Measurements from ENCODE around the gene ICE1. TPM values are rescaled to one million over a fixed set of nuclear protein-coding genes. Genes with fewer than 3 reads are reported as not detected.
A peak's percentile ranks its signal among the peaks of the same experiment; 100 is the strongest.

ICE1 gene
- total RNA-seq, 1 donor from 2014 or later = 37.8 TPM

- Mint-ChIP-seq H3K36me3 (no peaks in the 10 kb centered on the region), H3K27me3 (no peaks in the 10 kb centered on the region), H3K4me3 (peak overlapping the region; percentile 9), H3K27ac (peak overlapping the region; percentile 23), H3K4me1 (ENCODE audit: unreplicated experiment) (peaks cover 7% of the 10 kb centered on the region), H3K9me3 (peaks cover 4% of the 10 kb centered on the region)
- TF ChIP-seq CTCF (conservative IDR thresholded peaks at IDR 0.05) = no peak
- DNase-seq (ENCODE audit: extremely low spot score, unreplicated experiment) = no peak
These were observed 100.6 kb downstream of the ICE1 start for GRCh38 chr5:5523066-5523505.

GRCh38 chr5:5524327-5524726 lies 101.8 kb downstream of the ICE1 start:
- H3K27ac Mint-ChIP-seq = no peak overlapping the region
- no peaks in the 10 kb centered on the region for H3K36me3 Mint-ChIP-seq
- H3K27me3 Mint-ChIP-seq = no peaks in the 10 kb centered on the region
- no peak for TF ChIP-seq CTCF (conservative IDR thresholded peaks at IDR 0.05)
- no peak overlapping the region for H3K4me3 Mint-ChIP-seq
- H3K4me1 Mint-ChIP-seq (ENCODE audit: unreplicated experiment) = peaks cover 7% of the 10 kb centered on the region
- H3K9me3 Mint-ChIP-seq = peaks cover 4% of the 10 kb centered on the region
- DNase-seq (ENCODE audit: extremely low spot score, unreplicated experiment) = no peak

- DNase-seq (ENCODE audit: extremely low spot score, unreplicated experiment) = no peak
- Mint-ChIP-seq H3K27ac (no peak overlapping the region), H3K4me3 (no peak overlapping the region), H3K9me3 (no peaks in the 10 kb centered on the region), H3K4me1 (ENCODE audit: unreplicated experiment) (peaks cover 6% of the 10 kb centered on the region), H3K27me3 (peaks cover 17% of the 10 kb centered on the region), H3K36me3 (no peaks in the 10 kb centered on the region)
- no peak for TF ChIP-seq CTCF (conservative IDR thresholded peaks at IDR 0.05)
These were observed 108.9 kb downstream of the ICE1 start for GRCh38 chr5:5531371-5531770.

- Mint-ChIP-seq H3K36me3 (no peaks in the 10 kb centered on the region), H3K4me3 (no peak overlapping the region), H3K4me1 (ENCODE audit: unreplicated experiment) (peaks cover 6% of the 10 kb centered on the region), H3K9me3 (no peaks in the 10 kb centered on the region), H3K27me3 (peaks cover 17% of the 10 kb centered on the region), H3K27ac (no peak overlapping the region)
- DNase-seq (ENCODE audit: extremely low spot score, unreplicated experiment) = no peak
- TF ChIP-seq CTCF (conservative IDR thresholded peaks at IDR 0.05) = no peak
These were observed 110.0 kb downstream of the ICE1 start for GRCh38 chr5:5532306-5533076.

GRCh38 chr5:5533927-5534326 lies 111.5 kb downstream of the ICE1 start:
- H3K4me1 Mint-ChIP-seq (ENCODE audit: unreplicated experiment) = peaks cover 6% of the 10 kb centered on the region
- H3K4me3 Mint-ChIP-seq = no peak overlapping the region
- no peaks in the 10 kb centered on the region for H3K36me3 Mint-ChIP-seq
- DNase-seq (ENCODE audit: extremely low spot score, unreplicated experiment) = no peak
- no peak for TF ChIP-seq CTCF (conservative IDR thresholded peaks at IDR 0.05)
- H3K9me3 Mint-ChIP-seq = no peaks in the 10 kb centered on the region
- H3K27me3 Mint-ChIP-seq = peaks cover 17% of the 10 kb centered on the region
- no peak overlapping the region for H3K27ac Mint-ChIP-seq
